SK-N-SH (cell line): ENCODE data around the gene CDH22. TPM values are rescaled to one million over a fixed set of nuclear protein-coding genes. Genes with fewer than 3 reads are reported as not detected.

Experiments
- CTCF ChIA-PET: fragments of 300-600, 350-600 bp; formaldehyde crosslinking; extraction: SDS; loops from one replicate; lab custom pipeline; 2021; lab: Yijun Ruan, JAX
- POLR2A ChIA-PET: fragments of 350-600 bp; sonication (Branson Sonifier 250); formaldehyde crosslinking; extraction: SDS; loops from one replicate; lab custom pipeline; 2020; ENCODE audit warnings: antibody characterized with exemption, inconsistent platforms; lab: Yijun Ruan, JAX
- DNase-seq: peaks from one replicate; pipeline ENCODE4 v3.0.0; 2012
- H2AFZ ChIP-seq: fragments of 200-600 bp; sonication (generic); 2 replicates; pipeline ENCODE4 v1.8.1; 2016; ENCODE audit warnings: antibody characterized with exemption, mild to moderate bottlenecking, low read depth
- H3F3A ChIP-seq: fragments of 200-600 bp; sonication (generic); replicated peaks from 2 replicates; pipeline ENCODE3; 2016; ENCODE audit warnings: antibody characterized with exemption, mild to moderate bottlenecking; ENCODE audit not compliant: insufficient read depth
- H3K27ac ChIP-seq, 2 experiments: fragments of 200-500 bp in 1 of 2; fragments of 200-600 bp in 1 of 2; sonication (Bioruptor generic) in 1 of 2; sonication (generic), shearing (Covaris generic) in 1 of 2; 2 replicates each; pipeline versions ENCODE4 v1.5.1 to v1.6.1; 2014 to 2016; ENCODE audit warnings: low read depth in 2 of 2, inconsistent platforms in 1 of 2, low read length in 1 of 2, mild to moderate bottlenecking in 1 of 2, mixed read lengths in 1 of 2
- H3K27me3 ChIP-seq: fragments of 200-600 bp; sonication (generic), shearing (Covaris generic); 2 replicates; pipeline ENCODE4 v1.6.1; 2016; ENCODE audit warnings: mixed run types; ENCODE audit not compliant: insufficient read depth
- H3K36me3 ChIP-seq, 2 experiments: fragments of 200-500 bp in 1 of 2; fragments of 200-600 bp in 1 of 2; sonication (Bioruptor generic) in 1 of 2; sonication (generic) in 1 of 2; replicated peaks in 1 of 2; 2 replicates each; pipeline versions ENCODE3 to v1.5.1; 2014 to 2016; ENCODE audit warnings: low read length in 1 of 2, mild to moderate bottlenecking in 1 of 2; ENCODE audit not compliant: insufficient read depth in 2 of 2, control insufficient read depth in 1 of 2
- H3K4me1 ChIP-seq, 2 experiments: fragments of 200-500 bp in 1 of 2; fragments of 200-600 bp in 1 of 2; sonication (Bioruptor generic) in 1 of 2; sonication (generic), shearing (Covaris generic) in 1 of 2; 2 replicates each; pipeline versions ENCODE4 v1.5.1 to v1.6.1; 2014 to 2016; ENCODE audit warnings: low read depth in 1 of 2, low read length in 1 of 2, mixed run types in 1 of 2; ENCODE audit not compliant: insufficient read depth in 2 of 2, control insufficient read depth in 1 of 2
- H3K4me2 ChIP-seq: fragments of 200-600 bp; sonication (generic), shearing (Covaris generic); 2 replicates; pipeline ENCODE4 v1.6.1; 2017; ENCODE audit warnings: mixed run types
- H3K4me3 ChIP-seq, 2 experiments: fragments of 200-500 bp in 1 of 2; fragments of 200-600 bp in 1 of 2; sonication (Bioruptor generic) in 1 of 2; sonication (generic), shearing (Covaris generic) in 1 of 2; 2 replicates each; pipeline versions ENCODE4 v1.5.1 to v1.8.1; 2014 to 2016; ENCODE audit warnings: low read depth in 2 of 2, inconsistent platforms in 1 of 2, low read length in 1 of 2, mild to moderate bottlenecking in 1 of 2, mixed read lengths in 1 of 2, moderate library complexity in 1 of 2
- H3K79me2 ChIP-seq: fragments of 200-600 bp; sonication (generic); 2 replicates; pipeline ENCODE4 v1.8.1; 2017; ENCODE audit warnings: mild to moderate bottlenecking; ENCODE audit not compliant: insufficient read depth
- H3K9ac ChIP-seq: fragments of 200-600 bp; sonication (generic); 2 replicates; pipeline ENCODE4 v1.6.1; 2017; ENCODE audit warnings: mixed run types
- H3K9me2 ChIP-seq: fragments of 200-600 bp; sonication (generic); 2 replicates; pipeline ENCODE4 v1.6.1; 2017; ENCODE audit warnings: mixed run types
- H3K9me3 ChIP-seq: fragments of 200-600 bp; sonication (generic); 2 replicates; pipeline ENCODE4 v1.6.1; 2017; ENCODE audit warnings: mixed run types, mild to moderate bottlenecking, moderate library complexity
- H4K20me1 ChIP-seq: fragments of 200-600 bp; sonication (generic); 2 replicates; pipeline ENCODE4 v1.6.1; 2017; ENCODE audit warnings: mild to moderate bottlenecking, mixed run types; ENCODE audit not compliant: insufficient read depth
- CHD2 ChIP-seq: fragments of 150-350 bp; IDR thresholded peaks from 2 replicates; pipeline ENCODE4 v1.6.1; 2018; ENCODE audit warnings: low read length; ENCODE audit not compliant: partially characterized antibody
- ELF1 ChIP-seq: IDR thresholded peaks from 2 replicates; pipeline ENCODE4 v1.4.0; 2012
- EP300 ChIP-seq, 2 experiments: IDR thresholded peaks; 2 replicates each; pipeline versions ENCODE4 v1.4.0 to v1.6.1; 2012; ENCODE audit warnings: borderline replicate concordance in 1 of 2, low read depth in 1 of 2, low read length in 1 of 2
- FOSL2 ChIP-seq: IDR thresholded peaks from 2 replicates; pipeline ENCODE4 v1.4.0; 2012; ENCODE audit warnings: low read depth, mild to moderate bottlenecking, moderate library complexity, borderline replicate concordance
- GATA2 ChIP-seq: sonication (generic); formaldehyde crosslinking; IDR thresholded peaks from 2 replicates; pipeline ENCODE4 v1.5.0; 2020; ENCODE audit warnings: mild to moderate bottlenecking, missing genetic modification reagents
- MAX ChIP-seq: IDR thresholded peaks from 2 replicates; pipeline ENCODE4 v1.4.0; 2012; ENCODE audit warnings: low read depth
- MEF2A ChIP-seq: IDR thresholded peaks from 2 replicates; pipeline ENCODE4 v1.4.0; 2012; ENCODE audit warnings: low read depth, borderline replicate concordance
- MXI1 ChIP-seq: IDR thresholded peaks from 2 replicates; pipeline ENCODE4 v1.6.1; 2012; ENCODE audit warnings: mild to moderate bottlenecking, low read depth, low read length, improper control_type of control experiment
- NRF1 ChIP-seq: IDR thresholded peaks from 2 replicates; pipeline ENCODE4 v1.6.1; 2012; ENCODE audit warnings: low read depth, mild to moderate bottlenecking, low read length
- PBX3 ChIP-seq: IDR thresholded peaks from 2 replicates; pipeline ENCODE4; 2012
- RCOR1 ChIP-seq: fragments of 150-350 bp; IDR thresholded peaks from 2 replicates; pipeline ENCODE4 v1.6.1; 2017; ENCODE audit warnings: antibody characterized with exemption, low read length
- SMC3 ChIP-seq: IDR thresholded peaks from 2 replicates; pipeline ENCODE4 v1.6.1; 2012; ENCODE audit warnings: low read depth, low read length, improper control_type of control experiment
- TAF1 ChIP-seq: IDR thresholded peaks from 2 replicates; pipeline ENCODE4 v1.6.1; 2012; ENCODE audit warnings: low read depth, mild to moderate bottlenecking, low read length, moderate library complexity, borderline replicate concordance
- USF1 ChIP-seq: IDR thresholded peaks from 2 replicates; pipeline ENCODE4 v1.4.0; 2012; ENCODE audit warnings: low read depth, borderline replicate concordance
- YY1 ChIP-seq: IDR thresholded peaks from 2 replicates; pipeline ENCODE4 v1.4.0; 2012; ENCODE audit warnings: low read depth, mild to moderate bottlenecking
- ZBTB33 ChIP-seq: IDR thresholded peaks from 2 replicates; pipeline ENCODE4 v1.4.0; 2012; ENCODE audit warnings: low read depth, borderline replicate concordance
- WGBS: methylation state at CpG from one replicate; pipeline ENCODE4 v1.1.6; 2017; ENCODE audit warnings: low lambda C conversion rate; 5-methylcytosine and 5-hydroxymethylcytosine counted together
- polyA plus RNA-seq, 3 experiments: library from polyadenylated mRNA; depleted of rRNA; stranded (reverse); fragments of >200 nt; gene quantifications; 2 replicates each; pipeline ENCODE4 v1.2.3, GENCODE V29; 2012

Gene CDH22
- polyA plus RNA-seq, 1 of the 3 experiments (the other 2 are of a cell fraction): not detected

GRCh38 chr20:46196990-46197389 lies 111.3 kb downstream of the CDH22 start:
- 20% methylated on average over 3 of the region's 3 CpGs for WGBS

GRCh38 chr20:46195264-46196036 lies 112.8 kb downstream of the CDH22 start:
- Histone ChIP-seq H3K4me1 (peaks cover 0 to 30% of the 10 kb centered on the region in 2 experiments; a peak in 1 of 4 replicates), H3K27me3 (no peaks in the 10 kb centered on the region), H3K9ac (no peak overlapping the region), H4K20me1 (no peaks in the 10 kb centered on the region), H3K27ac (no peak overlapping the region), H3K4me3 (no peak overlapping the region), H2AFZ (no peak overlapping the region), H3K9me2 (no peaks in the 10 kb centered on the region), H3K9me3 (no peaks in the 10 kb centered on the region), H3K4me2 (no peak overlapping the region), H3K79me2 (no peaks in the 10 kb centered on the region), H3K36me3 (no peaks in the 10 kb centered on the region), H3F3A (no peaks in the 10 kb centered on the region)
- WGBS: 23% methylated on average over 17 of the region's 17 CpGs
- no peak for DNase-seq
- ChIA-PET CTCF (no interaction called here), POLR2A (no interaction called here)
- no peak for TF ChIP-seq SMC3
- no peak for TF ChIP-seq RCOR1
- no peak for TF ChIP-seq ELF1
- TF ChIP-seq PBX3: peak; percentile 49
- TF ChIP-seq MEF2A: no peak
- TF ChIP-seq EP300 (IDR thresholded peaks at IDR 0.05; ENCODE audit: borderline replicate concordance in 1 of 2, low read depth in 1 of 2, low read length in 1 of 2): no peak
- no peak for TF ChIP-seq USF1
- no peak for TF ChIP-seq TAF1
- no peak for TF ChIP-seq MXI1
- 0 out of 2 replicates have a peak, but pooled peaks have one; percentile 11 for TF ChIP-seq FOSL2
- no peak for TF ChIP-seq NRF1
- TF ChIP-seq GATA2: no peak
- TF ChIP-seq YY1: no peak
- no peak for TF ChIP-seq MAX

More at GRCh38 chr20:46196990-46197389, 111.3 kb downstream of the CDH22 start:
- H3K27me3 ChIP-seq: no peaks in the 10 kb centered on the region
- no peak overlapping the region for H3K4me3 ChIP-seq
- TF ChIP-seq ZBTB33: no peak
- TF ChIP-seq CHD2: no peak
- no peak for TF ChIP-seq TAF1
- TF ChIP-seq, all 33 proteins: peak for 0
- ChIA-PET CTCF (interaction anchor here (0.7 to 1.3 kb wide), 7 partner anchors 8 to 115 kb away, joined by 3 to 5 read pairs (median 3); no protein-coding TSS in a partner anchor), POLR2A (no interaction called here)
- H3K79me2 ChIP-seq: no peaks in the 10 kb centered on the region
- H3K9me3 ChIP-seq: no peaks in the 10 kb centered on the region
- H3K4me1 ChIP-seq: peaks cover 0 to 30% of the 10 kb centered on the region in 2 experiments; a peak in 1 of 4 replicates
- no peaks in the 10 kb centered on the region for H3K9me2 ChIP-seq
- no peaks in the 10 kb centered on the region for H4K20me1 ChIP-seq
- DNase-seq: no peak
- no peak overlapping the region for H3K4me2 ChIP-seq
- no peak overlapping the region for H3K9ac ChIP-seq
- no peak overlapping the region for H3K27ac ChIP-seq
- no peaks in the 10 kb centered on the region for H3F3A ChIP-seq
- no peak overlapping the region for H2AFZ ChIP-seq
- no peaks in the 10 kb centered on the region for H3K36me3 ChIP-seq
